Spleen (tissue), 7 donors: ENCODE measurements around the gene RIN2.

Experiments used
- CTCF ChIP-seq, 11 experiments: fragments of 200-600 bp in 7 of 11; fragments of 450-650 bp in 4 of 11; sonication (generic) in 4 of 11; IDR thresholded peaks in 8 of 11; conservative IDR thresholded peaks in 3 of 11; 1 replicate in 7 of 11; 2 replicates in 4 of 11; pipeline versions ENCODE4 v1.4.0 to v1.8.0; 2016 to 2021; ENCODE audit warnings: antibody characterized with exemption in 11 of 11, inconsistent platforms in 4 of 11, mild to moderate bottlenecking in 1 of 11
- POLR2A ChIP-seq, 3 donors: fragments of 450-650 bp; IDR thresholded peaks; one replicate each; pipeline ENCODE4 v1.5.1; 2017; ENCODE audit warnings: antibody characterized with exemption in 3 of 3, mild to moderate bottlenecking in 1 of 3
- POLR2AphosphoS5 ChIP-seq, 3 donors: sonication (generic); formaldehyde crosslinking; IDR thresholded peaks; one replicate each; pipeline ENCODE4 v1.5.1; 2017; ENCODE audit warnings: antibody characterized with exemption in 3 of 3
- donor health status: DM: no; HTN: no; CAD: no; lungs with moderate emphysema.
- donor health status: DM: no; HTN: no; CAD: no.
- donor health status: DM: no; HTN: no; CAD: no.

- no peak for TF ChIP-seq POLR2A (IDR thresholded peaks at IDR 0.05)
- no peak for TF ChIP-seq CTCF (IDR thresholded peaks at IDR 0.05 in 8 of 11, conservative IDR thresholded peaks at IDR 0.05 in 3 of 11)
- no peak for TF ChIP-seq POLR2AphosphoS5 (IDR thresholded peaks at IDR 0.05)
Observed at GRCh38 chr20:19760371-19760721, 2.3 kb downstream of the RIN2 start.
